Measurements from ENCODE around the gene ABT1. TPM values are rescaled to one million over a fixed set of nuclear protein-coding genes. Genes with fewer than 3 reads are reported as not detected.

Gene ABT1
- total RNA-seq, 1 experiment from 2014 or later = 33.7 TPM

DNA sequence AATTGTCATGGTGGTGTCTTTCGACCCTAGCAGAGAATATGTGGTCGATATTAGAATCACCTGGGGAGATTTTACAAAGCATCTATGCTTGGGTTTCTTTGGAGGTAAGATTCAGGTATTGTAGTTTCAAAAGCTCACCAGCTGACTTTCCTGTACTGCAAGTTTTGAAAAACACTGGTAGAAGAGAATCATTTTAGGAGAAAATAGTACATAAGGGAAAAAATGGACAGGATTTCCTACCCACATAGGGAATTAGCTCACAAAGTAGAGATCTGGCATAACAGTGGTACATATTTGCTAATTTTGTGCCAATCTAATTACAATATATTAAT lies 27.4 kb upstream of the ABT1 start:
- DNase-seq = no peak
- Histone ChIP-seq H3K27ac (ENCODE audit: low read length) (0 out of 2 replicates have a peak overlapping the region, but pooled peaks have one; percentile 5), H3K9me2 (replicated peaks; ENCODE audit: low read length) (no peaks in the 10 kb centered on the region), H3K36me3 (ENCODE audit: low read depth, low read length) (no peaks in the 10 kb centered on the region), H2AFZ (ENCODE audit: low read length) (peak overlapping the region; percentile 91), H3K27me3 (ENCODE audit: low read length) (no peaks in the 10 kb centered on the region), H3K4me1 (ENCODE audit: insufficient read depth, low read length) (peaks cover 5% of the 10 kb centered on the region; the same call in 1 of the 2 replicates), H3K9me3 (ENCODE audit: low read length) (no peaks in the 10 kb centered on the region), H4K20me1 (ENCODE audit: low read length) (no peaks in the 10 kb centered on the region), H3F3A (ENCODE audit: low read length, unreplicated experiment) (peaks cover 5% of the 10 kb centered on the region), H3K9ac (ENCODE audit: low read length) (peak overlapping the region; percentile 39; the same call in 1 of the 2 replicates), H3K4me2 (ENCODE audit: low read length) (peak overlapping the region; percentile 82), H3K79me2 (ENCODE audit: low read length) (no peaks in the 10 kb centered on the region), H3K4me3 (ENCODE audit: low read length) (peak overlapping the region; percentile 84)
- CTCF ChIA-PET = interaction anchor here (0.6 to 1.1 kb wide), 3 partner anchors 27 to 228 kb away, joined by 3 to 9 read pairs (median 3); no protein-coding TSS in a partner anchor
- POLR2A ChIA-PET (ENCODE audit: unreplicated experiment) = interaction anchor here (0.6 kb wide), 2 partner anchors 31 to 48 kb away, joined by 3 to 4 read pairs; no protein-coding TSS in a partner anchor
- ATAC-seq = no peak
- BruUV-seq (replicated peaks) = no TSS peak
- intact Hi-C loops (cut with micrococcal nuclease) = loop anchor here (1.0 to 2.0 kb wide), 3 partner anchors 49 to 257 kb away; no protein-coding TSS in a partner anchor
- TF ChIP-seq EZH2 (IDR thresholded peaks at IDR 0.05; ENCODE audit: low read length, unreplicated experiment) = no peak
- TF ChIP-seq, protein P1, sequence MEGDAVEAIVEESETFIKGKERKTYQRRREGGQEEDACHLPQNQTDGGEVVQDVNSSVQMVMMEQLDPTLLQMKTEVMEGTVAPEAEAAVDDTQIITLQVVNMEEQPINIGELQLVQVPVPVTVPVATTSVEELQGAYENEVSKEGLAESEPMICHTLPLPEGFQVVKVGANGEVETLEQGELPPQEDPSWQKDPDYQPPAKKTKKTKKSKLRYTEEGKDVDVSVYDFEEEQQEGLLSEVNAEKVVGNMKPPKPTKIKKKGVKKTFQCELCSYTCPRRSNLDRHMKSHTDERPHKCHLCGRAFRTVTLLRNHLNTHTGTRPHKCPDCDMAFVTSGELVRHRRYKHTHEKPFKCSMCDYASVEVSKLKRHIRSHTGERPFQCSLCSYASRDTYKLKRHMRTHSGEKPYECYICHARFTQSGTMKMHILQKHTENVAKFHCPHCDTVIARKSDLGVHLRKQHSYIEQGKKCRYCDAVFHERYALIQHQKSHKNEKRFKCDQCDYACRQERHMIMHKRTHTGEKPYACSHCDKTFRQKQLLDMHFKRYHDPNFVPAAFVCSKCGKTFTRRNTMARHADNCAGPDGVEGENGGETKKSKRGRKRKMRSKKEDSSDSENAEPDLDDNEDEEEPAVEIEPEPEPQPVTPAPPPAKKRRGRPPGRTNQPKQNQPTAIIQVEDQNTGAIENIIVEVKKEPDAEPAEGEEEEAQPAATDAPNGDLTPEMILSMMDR (conservative IDR thresholded peaks at IDR 0.05; ENCODE audit: low read depth, low read length) = no peak
- TF ChIP-seq EZH2phosphoT487 (IDR thresholded peaks at IDR 0.05; ENCODE audit: borderline replicate concordance, low read length) = no peak

DNA sequence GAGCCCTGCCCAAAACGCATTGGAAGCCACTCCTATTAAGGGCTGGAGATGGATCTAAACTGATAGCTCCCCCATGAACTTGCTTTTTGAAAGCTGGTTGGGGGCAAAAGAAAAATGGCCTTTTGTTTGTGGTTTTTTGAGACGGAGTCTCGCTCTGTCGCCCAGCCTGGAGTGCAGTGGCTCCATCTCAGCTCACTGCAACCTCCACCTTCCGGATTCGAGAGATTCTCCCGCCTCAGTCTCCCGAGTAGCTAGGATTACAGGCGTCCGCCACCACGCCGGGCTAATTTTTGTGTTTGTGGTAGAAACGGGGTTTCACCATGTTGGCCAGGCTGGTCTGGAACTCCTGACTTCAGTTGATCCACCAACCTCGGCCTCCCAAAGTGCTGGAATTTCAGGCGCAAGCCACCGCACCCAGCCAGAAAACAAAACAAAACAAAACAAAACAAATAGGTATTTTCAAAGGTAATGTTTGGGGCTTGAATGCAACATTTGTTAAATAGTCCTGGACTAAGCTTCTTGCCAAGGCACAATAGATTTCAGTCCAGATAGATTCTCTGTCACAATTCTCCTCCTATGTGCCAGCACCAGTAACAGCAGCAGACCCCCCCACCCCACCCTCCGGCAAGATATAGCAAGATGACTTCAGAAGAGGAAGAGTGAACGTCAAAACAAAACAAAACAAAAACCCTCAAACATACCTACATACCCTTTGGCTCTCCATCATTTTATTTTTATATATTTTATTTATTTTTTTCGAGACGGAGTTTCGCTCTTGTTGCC lies 26.5 kb upstream of the ABT1 start:
- Histone ChIP-seq H3K4me3 (ENCODE audit: low read length) (peak overlapping the region; percentile 84; the same call in 1 of the 2 replicates), H3F3A (ENCODE audit: low read length, unreplicated experiment) (peaks cover 5% of the 10 kb centered on the region), H3K9me2 (replicated peaks; ENCODE audit: low read length) (no peaks in the 10 kb centered on the region), H3K4me2 (ENCODE audit: low read length) (peak overlapping the region; percentile 82), H3K27me3 (ENCODE audit: low read length) (no peaks in the 10 kb centered on the region), H3K27ac (ENCODE audit: low read length) (no peak overlapping the region), H2AFZ (ENCODE audit: low read length) (no peak overlapping the region), H3K9me3 (ENCODE audit: low read length) (no peaks in the 10 kb centered on the region), H4K20me1 (ENCODE audit: low read length) (no peaks in the 10 kb centered on the region), H3K9ac (ENCODE audit: low read length) (no peak overlapping the region), H3K4me1 (ENCODE audit: insufficient read depth, low read length) (peaks cover 5% of the 10 kb centered on the region; the same call in 1 of the 2 replicates), H3K36me3 (ENCODE audit: low read depth, low read length) (no peaks in the 10 kb centered on the region), H3K79me2 (ENCODE audit: low read length) (no peaks in the 10 kb centered on the region)
- ChIA-PET CTCF (interaction anchor here (1.1 kb wide), 1 partner anchor 26 kb away, joined by 3 read pairs; no protein-coding TSS in a partner anchor), POLR2A (ENCODE audit: unreplicated experiment) (interaction anchor here (0.6 kb wide), 1 partner anchor 49 kb away, joined by 4 read pairs; no protein-coding TSS in a partner anchor)
- ATAC-seq = no peak
- BruUV-seq (replicated peaks) = no TSS peak
- TF ChIP-seq, protein P1 (conservative IDR thresholded peaks at IDR 0.05; ENCODE audit: low read depth, low read length) = no peak
- TF ChIP-seq EZH2 (IDR thresholded peaks at IDR 0.05; ENCODE audit: low read length, unreplicated experiment) = no peak
- TF ChIP-seq EZH2phosphoT487 (IDR thresholded peaks at IDR 0.05; ENCODE audit: borderline replicate concordance, low read length) = no peak
- intact Hi-C loops (cut with micrococcal nuclease) = loop anchor here (5.0 kb wide), 1 partner anchor 338 kb away; a partner anchor contains a TSS
- DNase-seq = no peak
